Endothelial cell of umbilical vein (primary cell): ENCODE results near the gene CREG2. TPM values are rescaled to one million over a fixed set of nuclear protein-coding genes. Genes with fewer than 3 reads are reported as not detected.

Source experiments
- BruUV-seq: library from RNA; stranded (reverse); fragments of 400-500 nt; replicated peaks from 2 replicates; lab custom pipeline; 2021; lab: Mats Ljungman, UMichigan
- CTCF ChIA-PET: fragments of 300-600, 350-600 bp; sonication (Branson Sonifier 250); formaldehyde crosslinking; loops from one replicate; lab custom pipeline; 2021; ENCODE audit warnings: antibody characterized with exemption, inconsistent platforms; lab: Charles Lee
- POLR2A ChIA-PET: fragments of 300-600, 350-600 bp; sonication (Branson Sonifier 250); formaldehyde crosslinking; loops from one replicate; lab custom pipeline; 2021; ENCODE audit warnings: antibody characterized with exemption, inconsistent platforms; lab: Charles Lee
- DNase-seq: peaks from one replicate; pipeline ENCODE4 v3.0.0-alpha.2; 2011; ENCODE audit warnings: low read depth, low spot score
- FAIRE-seq: peaks from 2 replicates; lab custom pipeline; 2011; peaks lifted over from hg19 to GRCh38; lab: Jason Lieb, UNC
- H2AFZ ChIP-seq: 2 replicates; pipeline ENCODE4 v1.6.0; 2012; ENCODE audit warnings: low read depth, low read length, control low read depth, inconsistent platforms
- H3K27ac ChIP-seq: 2 replicates; pipeline ENCODE4 v1.5.1; 2011; ENCODE audit warnings: low read depth, mild to moderate bottlenecking, control low read depth, low read length, moderate library complexity; ENCODE audit not compliant: insufficient read depth
- H3K27me3 ChIP-seq, 2 experiments: 2 replicates each; pipeline versions ENCODE4 v1.6.0 to v1.6.1; 2011; ENCODE audit warnings: low read length in 2 of 2, mixed read lengths in 1 of 2; ENCODE audit not compliant: control insufficient read depth in 2 of 2, insufficient read depth in 2 of 2
- H3K36me3 ChIP-seq, 2 experiments: 2 replicates in 1 of 2; 3 replicates in 1 of 2; pipeline ENCODE4 v1.5.1; 2011; ENCODE audit warnings: low read length in 2 of 2, mild to moderate bottlenecking in 1 of 2, moderate library complexity in 1 of 2; ENCODE audit not compliant: control insufficient read depth in 2 of 2, insufficient read depth in 2 of 2; ENCODE audit errors: extremely low read depth in 1 of 2
- H3K4me1 ChIP-seq: 3 replicates; pipeline ENCODE4 v1.5.1; 2011; ENCODE audit warnings: mild to moderate bottlenecking, low read length; ENCODE audit not compliant: control insufficient read depth, insufficient read depth; ENCODE audit errors: extremely low read depth
- H3K4me2 ChIP-seq: 2 replicates; pipeline ENCODE4 v1.6.1; 2011; ENCODE audit warnings: low read length, control low read depth, mixed read lengths; ENCODE audit not compliant: insufficient read depth
- H3K4me3 ChIP-seq, 3 experiments: fragments of 200-600 bp in 1 of 3; sonication (generic), shearing (Covaris generic) in 1 of 3; replicated peaks in 1 of 3; 2 replicates each; pipeline ENCODE4 v1.5.1; 2011 to 2016; ENCODE audit warnings: control low read depth in 3 of 3, low read length in 3 of 3, mild to moderate bottlenecking in 2 of 3, inconsistent platforms in 1 of 3, low read depth in 1 of 3, moderate library complexity in 1 of 3; ENCODE audit not compliant: insufficient read depth in 1 of 3
- H3K79me2 ChIP-seq: 2 replicates; pipeline ENCODE4 v1.6.0; 2012; ENCODE audit warnings: low read length, inconsistent platforms; ENCODE audit not compliant: control insufficient read depth, insufficient read depth
- H3K9ac ChIP-seq: replicated peaks from 2 replicates; pipeline ENCODE3; 2011; ENCODE audit warnings: low read length, control low read depth; ENCODE audit not compliant: insufficient read depth; ENCODE audit errors: extremely low read depth
- H3K9me1 ChIP-seq: replicated peaks from 3 replicates; pipeline ENCODE4 v1.6.0; 2011; ENCODE audit warnings: mild to moderate bottlenecking, low read length; ENCODE audit not compliant: control insufficient read depth, insufficient read depth; ENCODE audit errors: extremely low read depth
- H3K9me3 ChIP-seq: replicated peaks from 2 replicates; pipeline ENCODE4 v1.5.1; 2012; ENCODE audit warnings: low read length, inconsistent platforms; ENCODE audit not compliant: control insufficient read depth, insufficient read depth
- H4K20me1 ChIP-seq: replicated peaks from 2 replicates; pipeline ENCODE3; 2011; ENCODE audit warnings: mild to moderate bottlenecking, low read length; ENCODE audit not compliant: control insufficient read depth, insufficient read depth; ENCODE audit errors: extremely low read depth
- CTCF ChIP-seq, 2 donors: IDR thresholded peaks; 1 replicate in 1 of 2; 2 replicates in 1 of 2; pipeline ENCODE4 v1.5.1; 2011; ENCODE audit warnings: low read length in 2 of 2, mild to moderate bottlenecking in 2 of 2, moderate library complexity in 2 of 2, control low read depth in 1 of 2, inconsistent platforms in 1 of 2, low read depth in 1 of 2; ENCODE audit not compliant: insufficient read depth in 1 of 2; ENCODE audit errors: extremely low read depth in 1 of 2
- EZH2 ChIP-seq: IDR thresholded peaks from 2 replicates; pipeline ENCODE4 v1.6.1; 2012; ENCODE audit warnings: borderline replicate concordance, low read depth, mild to moderate bottlenecking, moderate library complexity, low read length, inconsistent platforms; ENCODE audit not compliant: severe bottlenecking
- FOS ChIP-seq: IDR thresholded peaks from 2 replicates; pipeline ENCODE4 v1.6.1; 2011; ENCODE audit warnings: mild to moderate bottlenecking, low read length, moderate library complexity, borderline replicate concordance; ENCODE audit not compliant: insufficient read depth
- GATA2 ChIP-seq: IDR thresholded peaks from 2 replicates; pipeline ENCODE4 v1.7.0; 2011; ENCODE audit warnings: low read depth, mild to moderate bottlenecking, moderate library complexity, mixed read lengths, low read length; ENCODE audit not compliant: insufficient read length, insufficient read depth
- JUN ChIP-seq: IDR thresholded peaks from 2 replicates; pipeline ENCODE4 v1.6.1; 2011; ENCODE audit warnings: borderline replicate concordance, low read depth; ENCODE audit not compliant: insufficient read length, insufficient read depth
- MAX ChIP-seq: IDR thresholded peaks from 2 replicates; pipeline ENCODE4 v1.6.1; 2011; ENCODE audit not compliant: insufficient read depth, insufficient read length
- MYC ChIP-seq: IDR thresholded peaks from one replicate; pipeline ENCODE4 v1.6.1; 2011; ENCODE audit warnings: mild to moderate bottlenecking, low read depth, low read length
- POLR2A ChIP-seq: IDR thresholded peaks from 2 replicates; pipeline ENCODE4 v1.6.1; 2012; ENCODE audit warnings: low read depth, mild to moderate bottlenecking, control low read depth, low read length
- POLR2AphosphoS5 ChIP-seq: IDR thresholded peaks from 2 replicates; pipeline ENCODE4 v1.6.1; 2012; ENCODE audit warnings: low read depth, mild to moderate bottlenecking, control low read depth, low read length, moderate library complexity; ENCODE audit not compliant: insufficient read depth
- dilution Hi-C: fragments of 300-500 bp; cut with MboI; formaldehyde crosslinking; loops from one replicate; pipeline ENCODE4 v1.15.0; 2019; ENCODE audit warnings: low sequenced_read_pairs; ENCODE audit not compliant: extremely low pct_ligation_motif_present
- intact Hi-C: fragments of 100-400 bp; cut with micrococcal nuclease; formaldehyde crosslinking; loops from one replicate; pipeline ENCODE4 v1.10.0; 2022
- polyA plus RNA-seq, 4 experiments: library from polyadenylated mRNA; depleted of rRNA in 3 of 4; stranded (reverse) in 3 of 4; unstranded in 1 of 4; fragments of >200 nt; gene quantifications; 2 replicates each; pipeline versions ENCODE4 v1.2.1 to v1.2.3, GENCODE V29; 2011 to 2012; ENCODE audit warnings: missing spikeins in 1 of 4
- total RNA-seq: library from RNA; stranded (reverse); gene quantifications from 2 replicates; pipeline ENCODE4 v1.2.3, GENCODE V29; 2021

CREG2 gene
- total and polyA plus RNA-seq, 2 donors (not counting 3 experiments of a cell fraction or from before 2014, with no cell fraction given): 0.48 to 2.0 TPM

- H4K20me1 ChIP-seq: peaks cover 6% of the 10 kb centered on the region
- intact Hi-C loops: loop anchor here (1.0 to 2.0 kb wide), 2 partner anchors 8 to 53 kb away; partner anchors contain the start of gene CNOT11
- peak overlapping the region; percentile 83 for H3K27ac ChIP-seq
- dilution Hi-C loops: no loop called here
- FAIRE-seq (peak; percentile 93), DNase-seq (peak; percentile 70)
- BruUV-seq: no TSS peak
- no peak overlapping the region for H2AFZ ChIP-seq
- TF ChIP-seq MYC: no peak
- peak; percentile 86 for TF ChIP-seq FOS
- no peak for TF ChIP-seq EZH2
- peak; percentile 63 for TF ChIP-seq JUN
- H3K4me2 ChIP-seq: peak overlapping the region; percentile 94
- H3K27me3 ChIP-seq: no peaks in the 10 kb centered on the region
- no peaks in the 10 kb centered on the region for H3K36me3 ChIP-seq
- H3K9me1 ChIP-seq: no peaks in the 10 kb centered on the region
- H3K79me2 ChIP-seq: peaks cover 80% of the 10 kb centered on the region
- no peak overlapping the region for H3K9ac ChIP-seq
- H3K4me1 ChIP-seq: peaks cover 23% of the 10 kb centered on the region
- ChIA-PET CTCF (interaction anchor here (1.3 to 2.9 kb wide), 2 partner anchors 37 to 81 kb away, joined by 3 to 17 read pairs; no protein-coding TSS in a partner anchor), POLR2A (no interaction called here)
- H3K4me3 ChIP-seq: peak overlapping the region; percentile 0 to 84 (median 5)
- no peaks in the 10 kb centered on the region for H3K9me3 ChIP-seq
Measured at GRCh38 chr2:101305492-101306078, 81.7 kb downstream of the CREG2 start.

- peak overlapping the region; percentile 34 for H3K27ac ChIP-seq
- H3K36me3 ChIP-seq: no peaks in the 10 kb centered on the region
- no peak for TF ChIP-seq MAX
- TF ChIP-seq FOS: no peak
- TF ChIP-seq EZH2: no peak
- TF ChIP-seq GATA2: no peak
- TF ChIP-seq MYC: no peak
- no peak for TF ChIP-seq CTCF (IDR thresholded peaks at IDR 0.05; ENCODE audit: extremely low read depth in 1 of 2, insufficient read depth in 1 of 2, low read depth in 1 of 2, low read length in 2 of 2)
- no peak for TF ChIP-seq JUN
- TF ChIP-seq POLR2AphosphoS5: no peak
- no peak for TF ChIP-seq POLR2A
- no peaks in the 10 kb centered on the region for H3K9me3 ChIP-seq
- FAIRE-seq: no peak
- intact Hi-C loops: loop anchor here (1.0 kb wide), 1 partner anchor 8 kb away; no protein-coding TSS in a partner anchor
- peak overlapping the region in 1 of 3 experiments; percentile 84 for H3K4me3 ChIP-seq
- no peak overlapping the region for H3K9ac ChIP-seq
- peak overlapping the region; percentile 94 for H3K4me2 ChIP-seq
- peaks cover 23% of the 10 kb centered on the region for H3K4me1 ChIP-seq
- H3K79me2 ChIP-seq: peaks cover 86% of the 10 kb centered on the region
- no TSS peak for BruUV-seq
- dilution Hi-C loops: no loop called here
- no peak overlapping the region for H2AFZ ChIP-seq
- POLR2A ChIA-PET: no interaction called here
- no peaks in the 10 kb centered on the region for H3K9me1 ChIP-seq
- CTCF ChIA-PET: interaction anchor here (1.3 to 2.9 kb wide), 2 partner anchors 37 to 82 kb away, joined by 3 to 17 read pairs; no protein-coding TSS in a partner anchor
- no peaks in the 10 kb centered on the region for H3K27me3 ChIP-seq
- H4K20me1 ChIP-seq: peaks cover 6% of the 10 kb centered on the region
- DNase-seq: no peak
Measured at GRCh38 chr2:101305035-101305434, 82.3 kb downstream of the CREG2 start.
